ENCODE data around the gene CCPG1. TPM values are rescaled to one million over a fixed set of nuclear protein-coding genes. Genes with fewer than 3 reads are reported as not detected.
A peak's percentile ranks its signal among the peaks of the same experiment; 100 is the strongest.
"Not testable (repeated sequence)": the region's sequence is repeated elsewhere in the genome, so short reads cannot be mapped to it uniquely, and the experiment has no call there.

Gene CCPG1
- total RNA-seq, 1 experiment from 2014 or later = 8.5 TPM

DNA sequence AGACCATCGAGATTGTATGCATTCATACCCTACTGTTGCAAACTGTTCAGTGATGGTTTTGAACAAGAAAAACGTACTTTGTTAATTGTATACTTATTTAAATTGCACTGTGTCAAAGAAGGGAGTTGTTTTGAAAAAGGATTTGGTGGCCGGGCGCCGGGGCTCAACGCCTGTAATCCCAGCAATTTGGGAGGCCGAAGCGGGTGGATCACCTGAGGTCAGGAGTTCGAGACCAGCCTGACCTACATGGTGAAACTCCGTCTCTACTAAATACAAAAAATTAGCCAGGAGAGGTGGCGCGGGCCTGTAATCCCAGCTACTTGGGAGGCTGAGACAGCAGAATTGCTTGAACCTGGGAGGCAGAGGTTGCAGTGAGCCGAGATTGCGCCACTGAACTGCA, 817 bp upstream of the CCPG1 start:
- ATAC-seq; DNase-seq (ENCODE audit: low read depth, low spot score); H3K27me3 ChIP-seq (ENCODE audit: insufficient read depth, low read length); RAD21 ChIA-PET (ENCODE audit: low non-redundant PET in 1 of 2, low total read pairs in 2 of 2, uncharacterized antibody in 2 of 2, unreplicated experiment in 2 of 2); H3K4me1 ChIP-seq (ENCODE audit: control insufficient read depth in 1 of 2, insufficient read depth in 2 of 2, low read length in 2 of 2); BruUV-seq (replicated peaks); H4K20me1 ChIP-seq (ENCODE audit: insufficient read depth); H3K9me2 ChIP-seq (ENCODE audit: insufficient read depth); H3K9me3 ChIP-seq (ENCODE audit: control insufficient read depth in 1 of 2, insufficient read depth in 1 of 2, low read depth in 1 of 2, low read length in 2 of 2); H3K79me2 ChIP-seq (ENCODE audit: insufficient read depth, low read length); H3K36me3 ChIP-seq (ENCODE audit: control insufficient read depth in 1 of 2, insufficient read depth in 2 of 2, low read length in 2 of 2): not testable (repeated sequence)
- H2AFZ ChIP-seq (ENCODE audit: low read depth, low read length, poor library complexity, severe bottlenecking) = peak overlapping the region; percentile 66
- CTCF ChIA-PET = interaction anchor here (0.7 to 2.4 kb wide), 8 partner anchors 13 to 212 kb away, joined by 3 to 21 read pairs (median 6); partner anchors contain the start of gene RSL24D1
- 0 out of 2 replicates have a peak overlapping the region, but pooled peaks have one; percentile 9 for H3K27ac ChIP-seq (ENCODE audit: low read depth, low read length)
- intact Hi-C loops (cut with micrococcal nuclease) = loop anchor here (1.0 kb wide), 1 partner anchor 90 kb away; the partner anchor contains the start of genes PIGB and PIGBOS1
- peak overlapping the region; percentile 71 for H3K4me2 ChIP-seq (ENCODE audit: low read length)
- peak overlapping the region; percentile 63 to 65 for H3K4me3 ChIP-seq (replicated peaks in 1 of 2; ENCODE audit: low read depth in 1 of 2, low read length in 2 of 2)
- POLR2A ChIA-PET = interaction anchor here (0.7 to 2.0 kb wide), 8 partner anchors 10 to 246 kb away, joined by 3 to 9 read pairs (median 3); partner anchors contain the start of genes PIGB, PIGBOS1 and RSL24D1
- peak overlapping the region; percentile 46 for H3K9ac ChIP-seq (ENCODE audit: low read length)

DNA sequence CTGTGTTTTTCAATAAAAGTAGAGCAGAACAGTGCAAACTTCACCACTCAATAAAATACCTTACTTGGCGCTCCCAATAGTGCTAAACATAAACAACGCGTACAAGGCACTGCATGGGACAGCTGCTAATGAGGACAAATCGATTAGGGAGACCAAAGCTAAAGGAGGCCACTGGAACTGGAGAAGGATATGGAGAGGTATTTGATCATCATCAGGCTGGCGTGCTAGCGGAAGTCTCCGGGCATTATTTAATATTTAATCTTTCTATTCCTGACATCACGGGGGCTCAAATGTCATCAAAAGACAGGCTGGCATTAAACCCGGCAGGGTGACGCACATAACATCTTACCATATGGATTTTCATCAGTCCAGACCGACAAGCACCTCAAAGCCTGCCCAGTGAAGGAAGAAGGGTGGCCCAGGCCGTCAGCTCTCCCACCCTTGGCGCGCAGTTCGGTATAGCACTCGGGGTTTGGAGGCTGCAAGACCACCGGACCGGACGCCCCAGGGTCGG, 604 bp downstream of the CCPG1 start:
- CTCF ChIA-PET = interaction anchor here (1.0 to 2.4 kb wide), 9 partner anchors 11 to 439 kb away, joined by 3 to 21 read pairs (median 5); partner anchors contain the start of genes PIGB, PIGBOS1 and RSL24D1

More for the DNA sequence above, 604 bp downstream of the CCPG1 start:
- no peaks in the 10 kb centered on the region for H3K27me3 ChIP-seq (ENCODE audit: insufficient read depth, low read length)
- no peaks in the 10 kb centered on the region for H4K20me1 ChIP-seq (ENCODE audit: insufficient read depth)
- H3K4me2 ChIP-seq (ENCODE audit: low read length) = peak overlapping the region; percentile 71
- peak; percentile 2 for ATAC-seq
- H3K9ac ChIP-seq (ENCODE audit: low read length) = peak overlapping the region; percentile 51
- no peaks in the 10 kb centered on the region for H3K9me2 ChIP-seq (ENCODE audit: insufficient read depth)
- peak; percentile 4 for DNase-seq (ENCODE audit: low read depth, low spot score)
- ChIA-PET RAD21 (ENCODE audit: low non-redundant PET in 1 of 2, low total read pairs in 2 of 2, uncharacterized antibody in 2 of 2, unreplicated experiment in 2 of 2) (interaction anchor here in 1 of 2 experiments (1.4 kb wide), 1 partner anchor 90 kb away, joined by 3 read pairs; no protein-coding TSS in a partner anchor), POLR2A (interaction anchor here (0.6 to 2.0 kb wide), 3 partner anchors 89 to 211 kb away, joined by 3 to 9 read pairs (median 4); partner anchors contain the start of genes PIGB, PIGBOS1 and RSL24D1)
- H3K4me3 ChIP-seq (replicated peaks in 1 of 2; ENCODE audit: low read depth in 1 of 2, low read length in 2 of 2) = peak overlapping the region; percentile 63 to 65
- TF ChIP-seq, protein P1, sequence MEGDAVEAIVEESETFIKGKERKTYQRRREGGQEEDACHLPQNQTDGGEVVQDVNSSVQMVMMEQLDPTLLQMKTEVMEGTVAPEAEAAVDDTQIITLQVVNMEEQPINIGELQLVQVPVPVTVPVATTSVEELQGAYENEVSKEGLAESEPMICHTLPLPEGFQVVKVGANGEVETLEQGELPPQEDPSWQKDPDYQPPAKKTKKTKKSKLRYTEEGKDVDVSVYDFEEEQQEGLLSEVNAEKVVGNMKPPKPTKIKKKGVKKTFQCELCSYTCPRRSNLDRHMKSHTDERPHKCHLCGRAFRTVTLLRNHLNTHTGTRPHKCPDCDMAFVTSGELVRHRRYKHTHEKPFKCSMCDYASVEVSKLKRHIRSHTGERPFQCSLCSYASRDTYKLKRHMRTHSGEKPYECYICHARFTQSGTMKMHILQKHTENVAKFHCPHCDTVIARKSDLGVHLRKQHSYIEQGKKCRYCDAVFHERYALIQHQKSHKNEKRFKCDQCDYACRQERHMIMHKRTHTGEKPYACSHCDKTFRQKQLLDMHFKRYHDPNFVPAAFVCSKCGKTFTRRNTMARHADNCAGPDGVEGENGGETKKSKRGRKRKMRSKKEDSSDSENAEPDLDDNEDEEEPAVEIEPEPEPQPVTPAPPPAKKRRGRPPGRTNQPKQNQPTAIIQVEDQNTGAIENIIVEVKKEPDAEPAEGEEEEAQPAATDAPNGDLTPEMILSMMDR (IDR thresholded peaks at IDR 0.05 in 2 of 3, conservative IDR thresholded peaks at IDR 0.05 in 1 of 3; ENCODE audit: borderline replicate concordance in 1 of 3, insufficient read depth in 1 of 3, low read depth in 2 of 3, low read length in 2 of 3) = 0 out of 6 replicates have a peak, but pooled peaks of 1 of the 3 experiments have one; percentile 19
- TF ChIP-seq FOSL1 (IDR thresholded peaks at IDR 0.05; ENCODE audit: low read depth) (no peak), SP1 (IDR thresholded peaks at IDR 0.05; ENCODE audit: low read depth) (no peak)
- peak overlapping the region; percentile 66 for H3K27ac ChIP-seq (ENCODE audit: low read depth, low read length)
- no peaks in the 10 kb centered on the region for H3K9me3 ChIP-seq (ENCODE audit: control insufficient read depth in 1 of 2, insufficient read depth in 1 of 2, low read depth in 1 of 2, low read length in 2 of 2)
- peak overlapping the region; percentile 8 for H2AFZ ChIP-seq (ENCODE audit: low read depth, low read length, poor library complexity, severe bottlenecking)
- peaks cover 0 to 6% of the 10 kb centered on the region in 2 experiments; a peak in 3 of 4 replicates for H3K4me1 ChIP-seq (ENCODE audit: control insufficient read depth in 1 of 2, insufficient read depth in 2 of 2, low read length in 2 of 2)
- H3K36me3 ChIP-seq (ENCODE audit: control insufficient read depth in 1 of 2, insufficient read depth in 2 of 2, low read length in 2 of 2) = no peaks in the 10 kb centered on the region
- intact Hi-C loops (cut with micrococcal nuclease) = loop anchor here (1.0 kb wide), 1 partner anchor 88 kb away; the partner anchor contains the start of genes PIGB and PIGBOS1
- TSS peak; percentile 71 for BruUV-seq (replicated peaks)
- no peaks in the 10 kb centered on the region for H3K79me2 ChIP-seq (ENCODE audit: insufficient read depth, low read length)
